CD4-positive, alpha-beta T cell treated with Interleukin-10 for 1 hour (primary cell): ENCODE data around the gene DNAJA2.
"Not testable (repeated sequence)": the region's sequence is repeated elsewhere in the genome, so short reads cannot be mapped to it uniquely, and the experiment has no call there.

Experiments
- DNase-seq: peaks from one replicate; pipeline ENCODE4 v3.0.0-alpha.2; 2020

The DNAJA2 gene

GRCh38 chr16:46973207-46973995, at the start of gene DNAJA2:
Gene DNAJA2 (minus strand): TSS chr16:46973674. CDS start chr16:46973572, 102 bp downstream.
- peak; percentile 91 for DNase-seq

GRCh38 chr16:47019568-47019967, 46.1 kb upstream of the DNAJA2 start:
- no peak for DNase-seq

- DNase-seq: peak; percentile 53
Measured at GRCh38 chr16:47018223-47018891, 44.9 kb upstream of the DNAJA2 start.

GRCh38 chr16:47017636-47018035, 44.2 kb upstream of the DNAJA2 start:
- no peak for DNase-seq

GRCh38 chr16:47016700-47017133, 43.2 kb upstream of the DNAJA2 start:
- DNase-seq: peak; percentile 40

- no peak for DNase-seq
Measured at GRCh38 chr16:47013910-47014309, 40.4 kb upstream of the DNAJA2 start.

- no peak for DNase-seq
Measured at GRCh38 chr16:47013172-47013571, 39.7 kb upstream of the DNAJA2 start.

GRCh38 chr16:47010812-47011211, 37.3 kb upstream of the DNAJA2 start:
- DNase-seq: not testable (repeated sequence)

- DNase-seq: no peak
Measured at GRCh38 chr16:47008612-47009011, 35.1 kb upstream of the DNAJA2 start.

- no peak for DNase-seq
Measured at GRCh38 chr16:47008174-47008573, 34.7 kb upstream of the DNAJA2 start.

- no peak for DNase-seq
Measured at GRCh38 chr16:47004652-47005051, 31.2 kb upstream of the DNAJA2 start.

- DNase-seq: not testable (repeated sequence)
Measured at GRCh38 chr16:47000066-47000465, 26.6 kb upstream of the DNAJA2 start.

- no peak for DNase-seq
Measured at GRCh38 chr16:46997844-46998243, 24.4 kb upstream of the DNAJA2 start.

- no peak for DNase-seq
Measured at GRCh38 chr16:46996952-46997458, 23.5 kb upstream of the DNAJA2 start.

- no peak for DNase-seq
Measured at GRCh38 chr16:46996391-46996790, 22.9 kb upstream of the DNAJA2 start.

- DNase-seq: no peak
Measured at GRCh38 chr16:46991729-46992704, 18.5 kb upstream of the DNAJA2 start.

- no peak for DNase-seq
Measured at GRCh38 chr16:46986896-46987295, 13.4 kb upstream of the DNAJA2 start.

GRCh38 chr16:46986438-46986837, 13.0 kb upstream of the DNAJA2 start:
- DNase-seq: no peak

GRCh38 chr16:46982335-46982734, 8.9 kb upstream of the DNAJA2 start:
- no peak for DNase-seq

- DNase-seq: no peak
Measured at GRCh38 chr16:46980926-46981325, 7.5 kb upstream of the DNAJA2 start.

GRCh38 chr16:46976550-46976949, 3.1 kb upstream of the DNAJA2 start:
- no peak for DNase-seq

GRCh38 chr16:46975908-46976470, 2.5 kb upstream of the DNAJA2 start:
- DNase-seq: no peak

GRCh38 chr16:46975165-46975564, 1.7 kb upstream of the DNAJA2 start:
- no peak for DNase-seq
